HCT116 (cell line): Measurements from ENCODE around the gene HDHD3.

Source experiments
- EGR1 ChIP-seq: IDR thresholded peaks from 2 replicates; pipeline ENCODE4 v1.6.1; 2012; ENCODE audit warnings: low read depth
- EZH2 ChIP-seq: fragments of 200-600 bp; sonication (generic); IDR thresholded peaks from 2 replicates; pipeline ENCODE4 v1.6.1; 2017; ENCODE audit warnings: antibody characterized with exemption, mixed run types
- EZH2phosphoT487 ChIP-seq: fragments of 200-600 bp; IDR thresholded peaks from 2 replicates; pipeline ENCODE4 v1.6.1; 2018; ENCODE audit warnings: antibody characterized with exemption, borderline replicate concordance
- FOSL1 ChIP-seq: IDR thresholded peaks from 2 replicates; pipeline ENCODE4 v1.6.1; 2012; ENCODE audit warnings: low read depth
- MAX ChIP-seq: IDR thresholded peaks from 2 replicates; pipeline ENCODE4 v1.6.1; 2012
- POLR2A ChIP-seq: IDR thresholded peaks from 2 replicates; pipeline ENCODE4 v1.7.0; 2011; ENCODE audit warnings: borderline replicate concordance; ENCODE audit not compliant: insufficient read depth, insufficient read length; ENCODE audit errors: extremely low read depth
- POLR2AphosphoS5 ChIP-seq: IDR thresholded peaks from 2 replicates; pipeline ENCODE4 v1.6.1; 2011; ENCODE audit warnings: mild to moderate bottlenecking, low read depth, low read length, moderate library complexity
- RAD21 ChIP-seq: IDR thresholded peaks from 2 replicates; pipeline ENCODE4 v1.6.1; 2012; ENCODE audit warnings: low read depth, mild to moderate bottlenecking
- REST ChIP-seq: IDR thresholded peaks from 2 replicates; pipeline ENCODE4 v1.6.1; 2012; ENCODE audit warnings: low read depth
- SRF ChIP-seq: IDR thresholded peaks from 2 replicates; pipeline ENCODE4 v1.6.1; 2012; ENCODE audit warnings: low read depth
- ZFX ChIP-seq: fragments of 450-650 bp; IDR thresholded peaks from 2 replicates; pipeline ENCODE4 v1.6.1; 2017
- TF ChIP-seq, protein P1 (sequence below), 3 experiments: fragments of 200-600 bp in 1 of 3; sonication (generic) in 1 of 3; IDR thresholded peaks in 2 of 3; conservative IDR thresholded peaks in 1 of 3; 2 replicates each; pipeline ENCODE4 v1.5.1; 2012 to 2017; ENCODE audit warnings: low read depth in 2 of 3, low read length in 2 of 3, antibody characterized with exemption in 1 of 3, borderline replicate concordance in 1 of 3, control low read depth in 1 of 3, mild to moderate bottlenecking in 1 of 3, mixed read lengths in 1 of 3, mixed run types in 1 of 3, moderate library complexity in 1 of 3; ENCODE audit not compliant: insufficient read depth in 1 of 3

DNA sequence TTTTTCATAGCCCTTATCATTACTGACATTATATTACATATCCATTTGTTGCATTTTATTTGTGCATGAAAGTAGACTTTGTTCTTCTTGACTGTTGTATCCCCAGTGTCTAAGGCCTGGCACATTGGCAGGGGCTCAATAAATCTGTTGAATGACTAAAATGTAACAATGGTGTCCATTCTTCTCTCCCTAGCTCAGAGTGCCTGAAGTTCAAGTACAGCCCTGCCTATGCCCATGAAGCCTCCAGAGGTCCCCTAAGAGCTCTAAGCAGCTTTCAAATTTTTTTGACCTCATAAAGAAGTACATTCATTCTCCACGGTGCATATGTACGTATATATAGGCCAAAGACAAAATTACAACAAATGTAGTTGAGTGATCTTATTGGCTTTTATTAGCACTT is 31.6 kb downstream of the HDHD3 start:
- TF ChIP-seq POLR2A, result no peak
- TF ChIP-seq, protein P1, sequence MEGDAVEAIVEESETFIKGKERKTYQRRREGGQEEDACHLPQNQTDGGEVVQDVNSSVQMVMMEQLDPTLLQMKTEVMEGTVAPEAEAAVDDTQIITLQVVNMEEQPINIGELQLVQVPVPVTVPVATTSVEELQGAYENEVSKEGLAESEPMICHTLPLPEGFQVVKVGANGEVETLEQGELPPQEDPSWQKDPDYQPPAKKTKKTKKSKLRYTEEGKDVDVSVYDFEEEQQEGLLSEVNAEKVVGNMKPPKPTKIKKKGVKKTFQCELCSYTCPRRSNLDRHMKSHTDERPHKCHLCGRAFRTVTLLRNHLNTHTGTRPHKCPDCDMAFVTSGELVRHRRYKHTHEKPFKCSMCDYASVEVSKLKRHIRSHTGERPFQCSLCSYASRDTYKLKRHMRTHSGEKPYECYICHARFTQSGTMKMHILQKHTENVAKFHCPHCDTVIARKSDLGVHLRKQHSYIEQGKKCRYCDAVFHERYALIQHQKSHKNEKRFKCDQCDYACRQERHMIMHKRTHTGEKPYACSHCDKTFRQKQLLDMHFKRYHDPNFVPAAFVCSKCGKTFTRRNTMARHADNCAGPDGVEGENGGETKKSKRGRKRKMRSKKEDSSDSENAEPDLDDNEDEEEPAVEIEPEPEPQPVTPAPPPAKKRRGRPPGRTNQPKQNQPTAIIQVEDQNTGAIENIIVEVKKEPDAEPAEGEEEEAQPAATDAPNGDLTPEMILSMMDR (IDR thresholded peaks at IDR 0.05 in 2 of 3, conservative IDR thresholded peaks at IDR 0.05 in 1 of 3; ENCODE audit: borderline replicate concordance in 1 of 3, insufficient read depth in 1 of 3, low read depth in 2 of 3, low read length in 2 of 3), result no peak
- TF ChIP-seq POLR2AphosphoS5, result no peak
- TF ChIP-seq EZH2, result no peak
- TF ChIP-seq MAX, result no peak
- TF ChIP-seq EGR1, result no peak
- TF ChIP-seq REST, result no peak
- no peak for TF ChIP-seq EZH2phosphoT487
- no peak for TF ChIP-seq RAD21
- no peak for TF ChIP-seq SRF
- no peak for TF ChIP-seq FOSL1
- TF ChIP-seq ZFX, result no peak
